GM18502 (cell line): ENCODE data around the gene DDA1.
A peak's percentile ranks its signal among the peaks of the same experiment; 100 is the strongest.
"Not testable (repeated sequence)": the region's sequence is repeated elsewhere in the genome, so short reads cannot be mapped to it uniquely, and the experiment has no call there.

Experiments used
- ATAC-seq: cut with Tn5 transposase; IDR thresholded peaks from one replicate; pipeline ENCODE4 v1.9.1; 2021; ENCODE audit warnings: mild to moderate bottlenecking; ENCODE audit not compliant: unreplicated experiment, poor library complexity

DDA1 gene

DNA sequence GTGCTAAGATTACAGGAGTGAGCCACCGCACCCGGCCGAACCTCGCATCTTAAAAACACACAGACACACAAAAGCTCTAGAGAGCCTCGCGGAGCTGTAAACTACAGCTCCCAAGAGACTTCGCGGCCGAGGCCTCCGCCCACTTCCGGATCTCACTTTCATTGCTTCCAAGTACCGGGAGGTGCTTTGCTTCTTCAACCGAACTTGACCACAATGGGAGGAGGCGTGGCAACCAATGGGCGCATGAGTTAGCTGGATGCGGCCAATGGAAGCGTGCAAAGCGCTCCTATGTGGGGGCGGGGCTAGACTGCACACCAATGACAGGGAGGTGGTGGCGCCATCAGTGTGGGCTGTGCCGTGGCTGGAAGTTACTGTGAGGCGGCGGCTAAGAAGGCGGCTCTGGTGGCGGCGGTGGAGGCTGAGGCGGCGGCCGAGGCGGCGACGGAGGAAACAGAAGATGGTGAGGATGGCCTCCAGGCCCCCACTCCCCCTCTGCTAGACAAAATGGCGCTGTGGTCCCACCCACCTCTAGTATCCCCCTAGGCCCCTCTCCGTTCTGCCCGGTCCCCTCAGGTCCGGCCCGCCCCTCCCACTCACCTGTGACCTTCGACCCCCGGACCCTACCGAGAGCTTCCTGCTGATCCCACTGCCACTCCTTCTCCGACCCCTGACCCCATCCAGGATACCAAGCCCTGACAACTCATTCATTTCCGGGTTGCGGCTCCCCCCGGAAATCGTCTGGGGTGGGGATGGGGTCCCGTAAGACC, at the start of gene DDA1:
Gene DDA1, plus strand, starts transcription at position 366 of the 767 bp plus-strand sequence. Its CDS starts 92 bp downstream, at position 458.
- peak; percentile 60 for ATAC-seq

- ATAC-seq, result no peak
Measured at GRCh38 chr19:17259934-17260333, 49.4 kb upstream of the DDA1 start.

- ATAC-seq, result peak; percentile 80
Measured at GRCh38 chr19:17260842-17261325, 48.5 kb upstream of the DDA1 start.

- no peak for ATAC-seq
Measured at GRCh38 chr19:17262557-17262956, 46.8 kb upstream of the DDA1 start.

DNA sequence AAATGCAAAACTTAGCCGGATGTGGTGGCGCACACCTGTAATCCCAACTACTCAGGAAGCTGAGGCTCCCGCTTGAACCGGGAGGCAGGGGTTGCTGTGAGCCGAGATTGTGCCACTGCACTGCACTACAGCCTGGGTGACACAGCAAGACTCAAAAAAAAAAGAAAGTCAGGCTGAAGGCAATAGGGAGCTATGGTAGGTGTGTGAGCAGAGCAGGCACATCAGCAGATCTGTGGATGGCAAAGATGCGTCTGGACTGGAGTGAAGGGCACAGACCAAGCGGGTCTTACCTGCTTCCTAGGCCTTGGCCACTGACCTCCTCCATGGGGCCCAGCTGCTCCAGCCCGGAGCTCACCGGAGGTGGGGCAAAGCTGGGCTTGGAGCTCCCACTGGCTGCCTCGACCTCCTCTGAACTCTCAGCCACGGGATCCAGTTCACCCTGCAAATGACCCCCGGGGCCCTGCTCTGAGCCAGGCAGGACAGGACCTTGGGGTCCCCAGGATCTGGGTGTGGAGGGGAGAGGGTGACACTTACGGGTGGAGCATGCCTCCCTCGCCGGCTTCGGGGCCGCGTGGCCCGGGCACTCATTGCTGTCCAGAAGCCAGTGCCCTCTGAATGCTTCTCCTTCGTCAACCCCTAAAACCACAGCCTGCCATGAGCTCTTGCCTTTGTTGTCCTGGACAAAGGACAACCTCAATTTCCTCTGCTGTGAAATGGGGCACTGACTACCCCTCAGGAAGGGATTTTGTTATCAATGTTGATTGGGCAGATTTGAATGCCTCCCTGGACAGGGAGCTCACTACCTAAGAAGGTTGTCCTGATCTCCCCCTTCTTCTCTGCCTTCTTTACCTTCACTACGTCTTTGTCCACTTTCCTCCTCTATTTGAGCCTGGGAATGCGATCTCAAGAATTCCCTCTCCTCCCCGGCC, 45.4 kb upstream of the DDA1 start:
- ATAC-seq, result no peak

DNA sequence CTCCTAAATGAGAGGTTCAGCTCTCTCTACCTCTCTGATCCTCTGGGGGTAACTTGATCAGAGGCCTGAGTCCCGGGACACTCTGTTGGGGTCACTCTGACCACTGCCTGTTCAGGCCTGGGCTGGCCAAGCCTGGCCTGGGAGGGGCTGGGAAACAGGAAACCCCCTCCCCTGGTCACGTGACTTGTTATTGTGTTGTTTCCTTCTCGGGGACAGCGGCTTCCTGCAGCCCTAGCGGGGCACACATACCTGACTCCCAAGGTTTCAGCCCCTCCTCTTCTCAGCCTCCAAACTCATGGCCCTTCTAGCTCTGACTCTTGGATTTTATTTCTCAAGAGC, 44.8 kb upstream of the DDA1 start, which contains the start of gene USHBP1:
Gene USHBP1, minus strand, starts transcription at position 105 of the 339 bp plus-strand sequence. CDS start 446 bp downstream, outside the sequence.
- ATAC-seq, result no peak

GRCh38 chr19:17266026-17266425, 43.3 kb upstream of the DDA1 start:
- no peak for ATAC-seq

GRCh38 chr19:17266589-17266974, 42.8 kb upstream of the DDA1 start:
- no peak for ATAC-seq

DNA sequence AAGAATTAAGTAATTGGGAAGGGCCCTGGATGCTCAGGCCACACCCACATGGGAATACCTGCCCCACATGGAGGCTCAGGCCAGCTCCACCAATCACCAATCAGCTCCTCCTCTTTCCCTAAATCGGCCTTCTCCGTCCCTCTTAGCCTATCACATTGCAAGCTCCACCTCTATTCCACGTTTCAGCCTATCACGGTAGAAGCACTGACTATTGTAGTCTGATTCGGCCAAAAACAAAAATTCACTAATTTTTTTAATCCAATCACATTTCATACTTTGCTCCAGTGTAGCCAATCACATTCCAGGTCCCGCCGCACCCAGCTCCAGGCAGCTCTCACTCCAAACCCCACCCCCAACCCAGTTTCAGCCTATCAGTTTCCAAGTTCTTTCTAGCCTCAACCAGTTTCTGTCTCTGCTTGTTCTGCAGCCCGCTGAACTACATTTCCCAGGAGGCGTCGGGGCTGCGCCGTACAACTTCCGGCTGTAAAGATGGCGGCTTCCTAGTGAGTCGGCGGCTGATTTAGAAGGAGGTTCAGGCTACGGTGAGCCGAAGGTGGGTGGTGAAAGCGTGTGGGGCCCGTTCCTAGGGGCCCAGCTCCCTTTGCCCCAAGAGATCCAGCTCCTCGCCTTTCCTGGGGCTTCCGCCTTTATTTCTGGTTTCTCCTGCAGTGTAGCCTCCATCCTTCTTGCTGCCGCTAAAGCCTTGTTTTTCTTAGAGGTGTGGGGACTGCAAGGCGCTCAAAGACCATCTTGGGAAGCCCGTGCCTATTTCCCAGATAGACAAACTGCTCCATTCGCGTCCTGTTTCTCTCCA, 42.2 kb upstream of the DDA1 start, which contains the start of gene BABAM1:
Gene BABAM1, plus strand, starts transcription at position 469 of the 814 bp plus-strand sequence. CDS start 1,364 bp downstream, outside the sequence.
- ATAC-seq, result peak; percentile 90

- no peak for ATAC-seq
Measured at GRCh38 chr19:17268754-17269153, 40.6 kb upstream of the DDA1 start.

DNA sequence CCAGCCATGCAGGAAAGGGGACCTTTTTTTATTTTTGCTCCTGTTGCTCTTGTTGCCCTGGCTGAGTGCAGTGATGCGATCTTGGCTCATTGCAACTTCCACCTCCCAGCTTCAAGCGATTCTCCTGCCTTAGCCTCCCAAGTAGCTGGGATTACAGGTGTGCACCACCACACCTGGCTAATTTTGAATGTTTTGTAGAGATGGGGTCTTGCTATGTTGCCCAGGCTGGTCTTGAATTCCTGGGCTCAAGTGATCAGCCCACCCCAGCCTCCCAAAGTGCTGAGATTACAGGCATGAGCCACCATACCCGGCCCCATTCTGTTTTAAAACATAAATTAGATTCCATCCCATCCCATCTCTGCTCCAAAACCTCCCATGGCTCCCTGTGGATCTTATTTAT, 34.5 kb upstream of the DDA1 start:
- ATAC-seq, result not testable (repeated sequence)

DNA sequence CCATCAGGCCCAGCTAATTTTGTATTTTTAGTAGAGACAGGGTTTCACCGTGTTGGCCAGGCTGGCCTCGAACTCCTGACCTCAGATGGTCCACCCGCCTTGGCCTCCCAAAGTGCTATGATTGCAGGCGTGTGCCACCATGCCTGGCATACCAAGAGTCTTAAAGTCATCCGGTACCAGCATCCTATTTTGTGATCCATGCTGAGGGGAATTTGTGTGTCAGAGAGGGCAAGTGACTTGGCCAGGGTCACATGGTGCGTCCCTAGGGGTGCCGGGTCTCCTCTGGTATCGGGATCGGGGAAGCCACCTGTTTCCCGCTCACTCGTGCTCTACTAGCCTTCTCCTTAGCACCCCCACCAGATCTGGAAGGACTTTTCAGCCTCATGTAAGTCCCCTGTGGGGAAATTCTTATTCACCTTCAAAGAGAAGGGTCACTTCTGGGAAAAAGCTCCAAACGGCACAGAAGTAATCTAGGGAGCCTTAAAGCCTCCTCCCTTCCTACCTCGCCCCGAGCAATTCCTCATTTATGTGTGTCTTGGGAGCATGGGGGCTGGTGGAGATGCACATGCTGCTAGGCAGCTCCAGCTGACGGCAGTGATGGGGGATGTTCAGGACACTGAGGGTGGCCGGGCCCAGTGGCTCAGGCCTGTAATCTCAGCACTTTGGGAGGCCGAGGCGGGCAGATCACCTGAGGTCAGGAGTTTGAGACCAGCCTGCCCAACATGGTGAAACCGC, 33.8 kb upstream of the DDA1 start:
- ATAC-seq, result no peak

DNA sequence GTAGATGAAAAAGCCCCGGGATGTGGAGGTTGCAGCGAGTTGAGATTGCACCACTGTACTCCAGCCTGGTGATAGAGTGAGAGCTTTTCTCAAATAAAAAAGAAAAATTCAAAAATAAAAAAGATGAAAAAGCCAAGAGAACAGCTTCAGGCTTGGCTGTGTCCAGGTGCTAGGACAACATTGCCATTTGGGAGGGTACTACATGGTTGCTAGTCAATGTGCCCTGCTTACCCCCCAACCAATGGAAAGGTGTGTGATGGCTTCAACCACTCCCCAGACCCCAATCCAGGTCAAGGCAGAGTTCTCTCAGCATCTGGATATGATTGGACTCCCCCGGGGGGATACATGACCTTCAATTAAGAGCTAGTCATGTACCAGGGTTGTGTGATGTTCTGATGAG, 29.9 kb upstream of the DDA1 start:
- ATAC-seq, result no peak

DNA sequence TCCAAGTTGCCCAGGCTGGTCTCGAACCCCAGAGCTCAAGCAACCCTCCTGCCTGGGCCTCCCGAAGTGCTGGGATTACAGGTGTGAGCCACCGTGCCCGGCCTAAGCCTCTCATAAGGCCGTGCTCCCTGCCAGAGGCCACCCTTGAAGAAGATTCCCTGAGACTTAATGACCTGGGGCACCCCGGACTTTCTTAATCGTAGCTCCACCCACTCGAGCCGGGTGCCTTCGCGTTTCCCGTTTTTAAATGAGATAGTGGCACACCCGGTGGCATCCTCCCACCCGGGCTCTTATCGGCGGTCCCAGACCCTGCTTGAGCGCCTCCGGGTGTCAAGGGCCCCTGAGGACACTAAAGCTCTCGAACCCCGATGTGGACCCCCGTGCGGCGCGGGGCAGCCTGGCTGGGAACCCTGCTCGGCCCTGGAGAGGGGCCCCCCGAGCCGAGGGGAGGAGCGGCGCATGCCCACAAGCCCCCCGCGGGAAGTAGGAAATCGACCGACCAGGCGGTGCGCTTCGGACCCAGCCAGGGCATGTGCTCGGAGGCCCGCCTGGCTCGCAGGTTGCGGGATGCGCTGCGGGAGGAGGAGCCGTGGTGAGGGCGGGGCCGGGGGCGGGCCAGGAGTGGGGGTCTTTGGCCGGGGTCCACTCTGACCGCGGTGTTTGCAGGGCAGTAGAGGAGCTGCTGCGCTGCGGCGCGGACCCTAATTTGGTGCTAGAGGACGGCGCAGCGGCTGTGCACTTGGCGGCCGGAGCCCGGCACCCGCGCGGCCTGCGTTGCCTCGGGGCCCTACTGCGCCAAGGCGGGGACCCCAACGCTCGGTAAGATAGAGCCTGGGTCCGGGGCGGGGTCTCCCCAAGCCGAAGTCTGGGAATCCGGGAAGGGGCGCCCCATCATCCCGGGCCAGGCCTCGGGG, 27.7 kb upstream of the DDA1 start, which contains the start of gene ANKLE1:
Gene ANKLE1, plus strand, starts transcription at position 511 of the 914 bp plus-strand sequence. Its CDS starts 20 bp downstream, at position 531.
- peak; percentile 45 for ATAC-seq

GRCh38 chr19:17282488-17283125, 26.8 kb upstream of the DDA1 start:
- peak; percentile 67 for ATAC-seq

DNA sequence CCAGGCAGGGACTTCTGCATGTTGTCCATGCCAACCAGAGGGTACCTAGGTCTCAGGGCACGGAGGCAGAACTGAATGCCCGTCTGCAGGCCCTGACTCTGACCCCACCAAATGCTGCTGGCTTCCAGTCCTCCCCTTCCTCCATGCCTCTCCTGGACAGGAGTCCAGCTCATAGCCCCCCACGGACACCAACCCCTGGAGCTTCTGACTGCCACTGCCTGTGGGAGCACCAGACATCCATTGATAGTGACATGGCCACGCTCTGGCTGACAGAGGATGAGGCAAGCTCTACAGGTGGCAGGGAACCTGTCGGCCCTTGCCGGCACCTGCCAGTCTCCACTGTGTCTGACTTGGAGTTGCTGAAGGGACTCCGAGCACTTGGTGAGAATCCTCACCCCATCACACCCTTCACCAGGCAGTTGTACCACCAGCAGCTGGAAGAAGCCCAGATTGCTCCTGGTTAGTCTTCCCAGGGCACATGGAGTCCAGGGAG, 25.8 kb upstream of the DDA1 start:
- no peak for ATAC-seq

DNA sequence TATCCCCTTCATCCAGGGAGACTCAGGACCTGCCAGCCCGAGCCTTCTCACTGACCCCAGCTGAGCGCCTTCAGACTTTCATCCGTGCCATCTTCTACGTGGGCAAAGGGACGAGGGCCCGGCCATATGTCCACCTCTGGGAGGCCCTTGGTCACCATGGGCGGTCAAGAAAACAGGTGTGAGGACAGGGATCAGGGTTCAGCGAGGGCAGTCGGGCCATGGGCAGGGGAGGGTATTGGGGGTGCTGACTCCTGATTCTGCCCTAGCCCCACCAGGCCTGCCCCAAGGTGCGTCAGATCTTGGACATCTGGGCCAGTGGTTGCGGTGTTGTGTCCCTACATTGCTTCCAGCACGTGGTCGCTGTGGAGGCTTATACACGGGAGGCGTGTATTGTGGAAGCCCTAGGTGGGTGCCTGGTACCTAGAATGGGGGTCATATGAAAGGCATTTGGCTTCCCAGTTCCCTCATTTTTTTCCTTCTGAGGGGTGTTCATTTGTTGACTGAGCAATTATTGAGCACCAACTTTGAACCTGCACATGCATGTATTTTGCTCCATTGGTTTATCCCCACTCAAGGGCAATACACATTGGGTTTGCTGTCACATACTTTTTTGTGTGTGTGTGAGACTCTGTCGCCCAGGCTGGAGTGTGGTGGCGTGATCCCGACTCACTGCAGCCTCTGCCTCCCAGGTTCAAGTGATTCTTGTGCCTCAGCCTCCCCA, 23.8 kb upstream of the DDA1 start:
- ATAC-seq, result no peak
